Peyer's patch (tissue), 4 donors: ENCODE measurements around the gene ABCA9.

Source experiments
- CTCF ChIP-seq, 6 experiments: fragments of 450-650 bp in 4 of 6; fragments of 200-600 bp in 2 of 6; sonication (generic) in 1 of 6; IDR thresholded peaks; one replicate each; pipeline ENCODE4 v1.5.1; 2017 to 2019; ENCODE audit warnings: antibody characterized with exemption in 6 of 6, mild to moderate bottlenecking in 3 of 6, moderate library complexity in 1 of 6
- POLR2A ChIP-seq, 2 donors: fragments of 450-650 bp; IDR thresholded peaks; one replicate each; pipeline ENCODE4 v1.5.1; 2017; ENCODE audit warnings: antibody characterized with exemption in 2 of 2, mild to moderate bottlenecking in 2 of 2, moderate library complexity in 2 of 2

DNA sequence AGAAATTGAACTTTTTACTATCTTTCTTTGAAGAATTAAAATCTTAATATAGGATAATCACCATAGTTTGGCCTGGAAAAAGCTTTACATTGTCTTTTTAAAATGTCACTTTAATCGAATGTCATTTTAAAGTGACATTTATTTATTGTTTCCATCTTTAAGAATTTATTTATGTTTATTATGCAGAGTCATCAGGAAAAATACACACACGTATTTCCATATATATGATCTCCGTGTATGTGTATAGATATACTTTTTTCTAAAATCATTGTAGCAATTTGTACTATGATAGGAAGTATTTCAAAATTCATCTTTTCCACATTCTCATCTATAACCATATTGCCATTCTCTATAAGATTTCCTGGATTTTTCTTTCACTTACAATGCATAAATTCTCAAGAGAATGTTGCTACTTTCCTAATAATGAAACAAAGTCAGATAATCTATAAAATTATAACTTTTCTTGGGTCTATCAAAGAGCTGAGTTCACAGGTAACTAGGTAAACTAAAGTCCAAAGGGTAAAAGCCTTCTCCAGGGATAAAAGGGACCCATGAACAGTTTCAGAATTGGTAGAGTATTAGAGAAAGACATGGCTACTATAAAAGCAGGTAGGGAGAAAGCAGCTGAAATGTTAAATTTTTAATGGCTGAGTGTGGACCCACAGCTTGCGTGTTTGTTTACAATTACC lies 117.5 kb downstream of the ABCA9 start:
- TF ChIP-seq CTCF (IDR thresholded peaks at IDR 0.05) (no peak), POLR2A (IDR thresholded peaks at IDR 0.05) (no peak)
